RPMI8226 (cell line): ENCODE measurements around the gene EDNRB.
"Not testable (repeated sequence)": the region's sequence is repeated elsewhere in the genome, so short reads cannot be mapped to it uniquely, and the experiment has no call there.

Experiments used
- DNase-seq: peaks from one replicate; pipeline ENCODE4 v3.0.0-alpha.2; 2015

The EDNRB gene

DNA sequence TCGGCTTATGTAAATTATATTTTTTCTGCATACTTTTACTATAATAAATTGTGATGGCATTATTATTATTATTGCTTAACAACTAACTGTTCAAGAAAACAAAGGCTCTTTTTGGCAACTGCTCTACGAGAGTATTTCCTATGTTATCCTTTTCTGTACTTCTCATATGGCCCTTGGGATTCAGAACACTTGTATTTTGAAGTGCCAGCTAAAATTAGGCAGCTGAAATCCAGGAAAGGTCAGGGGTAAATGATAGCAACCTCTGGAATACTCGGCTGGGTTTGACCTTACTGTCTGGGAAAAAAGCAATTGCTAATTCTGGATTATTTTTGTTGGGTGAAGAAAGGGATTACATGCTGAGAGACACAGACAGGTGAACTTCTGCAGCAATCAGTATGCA lies 23.9 kb downstream of the EDNRB start:
- no peak for DNase-seq

DNA sequence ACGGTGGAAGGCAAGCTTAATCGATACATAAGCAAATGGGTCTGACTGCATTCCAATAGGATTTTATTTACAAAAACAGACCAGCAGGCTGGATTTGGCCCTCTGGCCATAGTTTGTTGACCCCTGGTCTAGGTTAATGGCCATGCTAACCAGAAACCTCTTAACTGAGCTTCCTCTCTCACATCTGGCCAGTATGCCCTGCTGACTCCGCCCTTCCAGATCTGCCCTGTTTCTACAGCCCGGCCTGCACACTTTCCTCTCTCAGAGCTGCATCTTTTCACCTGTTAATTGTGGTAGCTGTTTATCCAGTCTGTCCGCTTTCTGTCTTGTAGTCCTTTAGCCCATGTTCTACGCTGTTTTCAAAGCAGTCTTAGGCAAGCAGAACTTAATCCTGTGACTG lies 25.6 kb downstream of the EDNRB start:
- DNase-seq, result no peak

DNA sequence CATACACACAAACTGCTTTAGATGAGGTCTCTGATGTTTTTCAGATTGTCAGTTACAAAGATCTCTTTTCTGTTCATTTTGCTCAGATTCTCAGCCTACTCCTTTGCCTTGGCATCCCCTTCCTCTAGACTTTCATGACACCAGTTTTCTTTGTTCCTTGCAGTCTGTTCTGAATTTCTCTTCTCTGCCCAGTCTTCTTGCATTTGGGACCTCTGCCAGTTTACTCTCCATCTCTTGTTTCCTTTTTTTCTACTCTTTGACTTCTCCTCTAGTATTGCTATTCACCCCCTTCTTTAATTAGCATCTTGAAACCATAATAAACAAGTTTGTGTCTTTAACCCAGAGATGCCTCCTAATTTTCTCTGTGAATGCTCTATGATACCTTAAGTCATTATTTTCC lies 26.1 kb downstream of the EDNRB start:
- no peak for DNase-seq

DNA sequence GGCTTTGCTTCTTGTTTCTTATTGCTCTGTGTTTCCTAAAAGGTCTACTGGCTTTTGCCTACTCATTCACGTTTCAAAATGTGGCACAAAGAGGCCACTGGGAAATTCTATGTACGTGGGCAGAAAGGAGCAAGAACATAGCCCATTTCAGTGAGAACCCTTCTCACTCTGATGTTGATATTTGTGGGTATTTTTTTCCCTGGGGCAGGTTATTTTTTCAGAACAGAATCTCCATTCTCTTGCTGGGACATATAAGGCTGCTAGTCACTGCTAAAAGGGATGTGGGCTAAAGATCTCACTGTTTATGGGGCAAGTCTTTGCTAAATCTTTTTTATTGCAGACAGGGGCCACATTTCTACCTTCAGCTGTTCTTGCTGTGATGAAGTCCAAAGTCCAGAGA lies 27.1 kb downstream of the EDNRB start:
- no peak for DNase-seq

DNA sequence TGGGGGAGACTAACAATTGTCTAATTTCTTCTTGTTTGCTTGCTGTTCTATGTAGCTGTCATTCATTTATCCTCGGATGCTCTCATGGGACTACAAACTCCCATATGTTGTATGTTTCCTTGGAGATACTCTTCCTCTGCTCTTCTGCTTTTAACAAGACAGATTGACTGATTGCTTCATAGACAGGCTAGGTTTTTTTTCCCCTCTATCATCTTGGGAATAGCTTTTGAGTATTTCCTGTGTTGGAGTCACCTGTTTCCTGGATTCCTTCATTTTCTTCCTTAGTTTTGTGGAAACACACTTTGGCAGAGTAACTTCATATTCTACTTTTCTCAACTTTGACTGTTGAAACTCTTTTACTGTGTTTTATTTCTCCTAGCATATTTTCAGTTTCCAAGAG lies 27.6 kb downstream of the EDNRB start:
- DNase-seq, result no peak

DNA sequence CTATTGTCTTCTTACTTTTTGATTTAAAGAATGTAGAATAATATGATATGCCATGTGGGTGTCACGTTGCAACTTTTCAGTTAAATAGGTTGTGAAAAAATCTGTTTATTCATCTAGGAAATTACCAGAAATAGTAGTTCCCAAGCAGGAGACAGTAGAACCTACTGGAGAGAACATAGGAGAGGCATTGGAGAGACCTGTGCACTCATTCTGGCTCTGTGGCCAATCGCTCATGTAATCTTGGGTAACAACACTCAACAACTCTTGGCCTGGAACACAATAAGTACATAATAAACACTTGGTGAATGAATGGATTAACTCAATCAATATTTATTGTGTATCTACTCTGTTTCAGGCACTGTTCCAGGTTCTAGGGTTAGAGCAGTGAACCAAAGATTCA lies 35.3 kb downstream of the EDNRB start:
- DNase-seq, result no peak

DNA sequence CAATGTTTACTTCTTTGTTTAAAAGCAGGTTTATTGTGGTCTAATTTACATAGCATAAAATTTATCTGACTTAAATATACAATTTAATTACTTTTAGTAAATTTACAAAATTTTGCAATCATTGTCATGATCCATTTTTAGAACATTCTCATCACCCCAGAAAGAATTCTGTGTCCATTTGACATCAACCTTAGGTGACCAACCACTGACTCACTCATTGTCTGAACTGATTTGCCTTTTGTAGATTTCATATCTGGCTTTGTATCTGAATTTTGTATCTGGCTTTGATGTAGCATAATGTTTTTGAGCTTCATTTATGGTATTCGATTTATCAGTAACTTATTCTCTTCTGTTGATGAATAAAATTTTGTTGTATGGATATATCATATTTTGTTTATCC lies 40.4 kb downstream of the EDNRB start:
- DNase-seq, result no peak

DNA sequence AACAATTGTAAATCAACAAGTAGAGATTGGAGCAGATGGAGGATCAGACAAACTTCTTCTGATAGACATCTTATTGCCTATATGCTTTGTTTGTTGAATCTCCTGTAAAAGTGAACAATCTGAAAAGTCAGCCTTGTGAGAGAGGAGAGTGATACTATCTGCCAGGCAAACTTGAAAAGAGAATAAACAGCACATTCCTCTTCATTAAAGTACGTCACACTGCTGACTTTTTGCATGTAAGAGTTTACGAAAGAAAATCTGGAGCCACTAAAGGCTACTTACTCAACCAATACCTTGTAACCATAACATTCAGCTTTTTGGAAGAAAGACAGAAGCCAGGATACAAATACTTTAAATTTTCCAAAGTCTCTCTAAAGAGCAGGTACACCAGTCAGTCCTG lies 42.5 kb downstream of the EDNRB start:
- DNase-seq, result no peak

DNA sequence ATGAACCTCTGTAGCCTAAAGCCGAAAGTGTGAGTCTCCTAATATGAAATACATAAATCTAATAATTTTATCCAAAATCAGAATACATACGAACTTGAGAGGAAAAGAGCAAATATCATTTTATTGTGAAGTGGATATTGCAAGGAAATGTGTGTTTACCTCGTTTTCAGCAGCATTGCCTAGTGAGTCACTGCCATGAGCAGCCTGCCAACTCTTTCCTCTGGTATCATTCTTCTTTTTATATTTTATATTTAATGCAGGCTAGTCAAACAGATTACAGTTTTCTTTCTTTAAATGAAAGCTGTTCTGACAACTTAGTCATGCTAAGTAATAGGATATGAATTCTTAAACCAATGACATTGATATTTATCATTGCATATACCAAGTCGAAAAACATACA lies 44.2 kb downstream of the EDNRB start:
- no peak for DNase-seq

DNA sequence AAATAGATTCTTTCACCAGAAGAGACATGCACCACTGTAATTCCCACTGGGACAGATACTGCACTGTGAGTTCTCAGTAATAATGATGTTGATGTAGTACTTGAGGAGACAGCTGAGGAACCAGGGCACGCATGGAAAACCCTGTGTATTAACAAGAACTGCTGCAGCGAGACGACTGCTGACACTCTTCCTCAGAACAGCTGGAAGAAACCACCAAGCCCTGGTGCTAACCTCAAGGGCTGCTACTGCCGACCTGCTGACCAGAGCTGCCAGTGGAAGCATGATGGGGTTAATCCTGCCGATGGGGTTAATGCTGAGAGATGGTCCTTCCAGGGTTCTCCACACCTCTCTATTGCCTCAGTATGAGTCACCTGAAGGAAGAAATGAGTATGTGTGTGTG lies 45.6 kb downstream of the EDNRB start:
- DNase-seq, result no peak

DNA sequence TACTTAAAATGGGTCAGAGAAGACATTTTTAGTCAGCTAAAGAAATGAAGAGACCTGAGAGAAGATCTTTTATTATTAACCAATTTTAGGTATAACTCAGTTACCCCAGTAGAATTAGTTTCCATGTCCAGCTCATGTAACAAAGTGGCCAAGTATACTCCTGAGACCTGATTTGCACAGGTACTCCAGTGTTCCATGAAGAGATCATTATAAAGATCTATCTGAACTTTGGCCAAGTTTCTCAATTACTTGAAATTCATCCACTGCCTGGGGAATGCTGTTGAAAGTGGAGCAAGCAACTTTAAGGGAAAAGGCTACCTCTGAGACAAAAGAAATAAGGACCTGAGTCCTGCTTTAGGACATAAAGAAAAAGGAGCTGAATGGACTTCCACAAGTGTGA lies 47.0 kb downstream of the EDNRB start:
- DNase-seq, result no peak

DNA sequence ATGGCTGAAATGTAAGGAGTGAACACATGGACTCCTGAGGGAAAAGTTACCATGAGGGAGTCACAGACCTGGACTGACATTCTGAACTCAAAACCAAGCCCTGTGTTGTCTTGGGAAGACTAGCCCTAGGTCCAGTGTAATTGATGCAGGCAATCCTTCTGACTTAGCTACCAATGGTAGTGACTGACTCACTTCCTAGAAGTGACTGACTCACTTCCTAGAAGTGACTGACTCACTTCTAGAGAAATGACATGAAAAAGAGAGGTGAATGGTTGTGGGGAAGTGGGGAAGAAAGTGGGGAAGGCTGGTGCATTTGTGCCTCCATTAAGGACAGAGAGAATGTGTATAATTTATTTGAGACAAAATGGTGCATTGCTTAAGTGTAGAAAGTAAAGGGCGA lies 49.9 kb downstream of the EDNRB start:
- no peak for DNase-seq

DNA sequence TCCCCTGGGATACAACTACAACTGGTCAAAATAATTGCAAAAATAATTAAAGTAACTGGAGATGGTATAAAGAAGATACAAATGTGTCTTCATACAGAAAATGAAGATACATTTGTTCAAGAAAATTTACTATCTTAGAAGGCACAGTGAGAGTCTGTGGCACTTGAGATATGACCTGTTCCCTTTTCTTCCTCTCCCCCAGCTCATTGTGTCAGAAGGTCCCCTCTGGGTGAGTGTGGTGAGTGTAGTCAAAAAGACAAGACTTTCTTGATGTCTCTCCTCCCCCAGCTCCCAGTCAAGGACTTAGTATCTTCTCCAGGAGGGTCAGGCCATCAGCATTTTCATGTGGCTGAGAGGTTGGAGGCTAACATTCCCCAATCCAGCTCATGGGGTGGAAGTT lies 51.7 kb downstream of the EDNRB start:
- DNase-seq, result no peak

DNA sequence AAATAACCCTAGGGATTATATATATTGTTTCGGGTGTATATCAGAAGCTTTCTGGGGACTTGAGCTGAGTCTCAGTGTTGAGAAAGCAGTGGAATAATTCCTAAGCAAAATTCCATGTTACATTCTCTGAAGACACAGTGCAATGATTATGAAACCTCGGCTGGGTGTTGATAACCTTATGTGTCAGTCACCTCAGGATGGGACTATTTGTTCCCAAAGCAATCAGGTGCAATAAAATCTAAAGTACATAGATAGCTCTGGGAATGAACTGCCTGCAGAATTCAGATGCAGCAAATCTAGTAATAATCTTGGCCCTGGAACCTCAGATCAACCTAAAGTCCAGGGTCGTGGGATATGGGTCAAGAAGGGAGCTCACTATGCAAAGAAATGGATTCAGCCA lies 53.0 kb downstream of the EDNRB start:
- no peak for DNase-seq

DNA sequence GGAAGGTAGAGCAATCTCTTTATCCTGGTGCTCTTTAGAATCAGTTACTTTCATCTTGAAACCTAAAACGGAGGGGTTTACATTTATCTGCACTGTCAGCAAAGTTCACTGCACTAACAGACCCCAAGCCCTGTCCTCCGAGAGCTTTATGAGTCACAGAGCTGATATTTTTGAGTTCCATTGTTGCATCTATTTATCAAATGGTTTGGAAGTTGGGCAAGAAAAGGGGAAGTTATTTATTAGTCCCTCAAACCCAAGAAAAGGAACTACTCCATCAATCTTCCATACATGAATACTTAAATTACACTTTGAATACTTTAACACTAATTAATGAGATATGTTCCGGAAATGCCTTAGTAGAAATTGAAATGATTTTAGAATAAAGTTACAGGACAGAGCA lies 55.5 kb downstream of the EDNRB start:
- DNase-seq, result no peak

DNA sequence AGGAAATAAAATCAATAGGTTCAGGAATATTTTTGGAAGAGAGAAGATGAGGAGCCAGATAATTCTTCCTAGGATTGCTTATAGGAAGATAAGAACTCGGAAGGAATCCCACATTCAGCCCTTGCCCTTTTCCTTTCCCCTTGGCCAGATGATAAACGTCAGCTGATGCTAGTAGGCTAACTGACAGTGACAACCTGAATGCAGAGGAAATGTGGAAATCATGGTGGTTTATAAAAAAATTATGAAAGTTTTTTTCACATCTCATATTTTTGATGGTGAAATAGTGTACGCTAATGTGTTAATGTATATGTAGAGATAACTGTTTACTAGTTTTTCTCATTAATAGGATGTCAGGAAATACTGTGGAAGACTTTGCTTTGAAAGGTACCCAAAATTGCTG lies 56.9 kb downstream of the EDNRB start:
- DNase-seq, result no peak

DNA sequence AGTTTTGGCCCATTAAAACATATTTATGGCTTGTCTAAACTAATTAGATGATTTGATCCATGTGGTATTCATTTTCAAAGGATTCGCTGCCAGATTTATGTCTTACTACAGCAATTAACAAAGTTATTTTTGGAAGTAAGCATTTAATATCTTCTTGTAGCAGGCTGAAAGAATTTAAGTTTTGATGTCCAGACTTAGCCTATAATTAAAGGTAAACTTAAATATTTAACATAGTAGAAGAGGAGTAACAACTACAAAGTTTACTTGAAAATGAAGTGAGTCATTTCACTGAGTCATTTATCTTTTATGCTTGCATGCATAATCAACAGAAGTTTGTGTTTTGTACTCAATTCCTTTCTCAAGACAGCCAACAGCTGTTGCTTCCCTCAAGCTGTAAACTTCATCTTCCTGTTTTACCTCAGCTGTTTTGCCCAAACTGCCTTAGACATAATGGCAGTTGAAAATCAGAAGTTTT lies 58.1 kb downstream of the EDNRB start:
- DNase-seq, result no peak

DNA sequence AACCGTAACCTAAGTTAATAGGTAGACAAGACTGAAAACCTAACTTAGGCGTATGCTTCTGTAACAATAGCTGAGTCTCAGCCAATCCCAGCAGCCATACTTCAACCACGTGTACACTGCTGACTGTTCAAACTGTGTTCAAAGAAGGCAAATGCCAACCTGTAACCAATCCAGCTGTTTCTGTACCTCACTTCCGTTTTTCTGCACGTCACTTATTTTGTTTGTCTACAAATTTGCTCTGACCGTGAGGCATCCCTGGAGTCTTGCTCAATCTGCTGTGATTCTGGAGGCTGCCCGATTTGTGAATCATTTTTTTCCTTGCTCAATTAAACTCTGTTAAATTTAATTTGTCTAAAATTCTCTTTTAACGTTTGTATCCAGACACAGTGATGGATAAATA lies 59.2 kb downstream of the EDNRB start:
- DNase-seq, result no peak

DNA sequence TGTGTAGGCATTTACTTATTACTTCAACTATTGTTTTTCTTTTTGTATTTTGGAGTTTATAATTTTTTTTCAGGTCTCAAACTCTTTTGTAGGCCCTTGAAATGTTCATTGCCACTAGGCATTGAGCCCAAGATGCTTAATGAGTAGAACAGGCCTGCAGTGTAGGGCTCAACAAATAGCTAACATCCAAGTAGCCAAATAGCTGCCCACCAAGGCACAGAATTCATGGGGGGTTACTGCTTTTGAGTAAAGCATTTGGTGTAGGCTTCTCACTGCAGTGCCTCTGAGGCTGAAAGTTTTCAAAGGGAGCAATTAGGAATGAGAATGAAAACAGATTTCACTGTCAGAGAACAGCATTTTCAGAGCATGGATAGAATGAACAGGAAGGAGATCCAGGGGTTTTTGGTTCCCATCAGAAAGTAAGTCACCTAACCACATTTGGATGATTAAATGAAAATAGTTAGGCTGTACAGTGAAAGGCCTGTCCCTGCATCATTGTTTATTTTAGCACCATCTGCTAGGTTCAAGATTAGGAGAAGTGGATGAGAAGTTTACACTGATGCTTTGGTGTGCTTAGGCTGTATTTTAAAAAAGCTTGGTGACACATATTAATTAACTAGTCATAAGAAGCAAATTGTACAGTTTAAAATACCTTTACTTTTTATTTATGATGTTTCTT lies 61.0 kb downstream of the EDNRB start:
- DNase-seq, result no peak

DNA sequence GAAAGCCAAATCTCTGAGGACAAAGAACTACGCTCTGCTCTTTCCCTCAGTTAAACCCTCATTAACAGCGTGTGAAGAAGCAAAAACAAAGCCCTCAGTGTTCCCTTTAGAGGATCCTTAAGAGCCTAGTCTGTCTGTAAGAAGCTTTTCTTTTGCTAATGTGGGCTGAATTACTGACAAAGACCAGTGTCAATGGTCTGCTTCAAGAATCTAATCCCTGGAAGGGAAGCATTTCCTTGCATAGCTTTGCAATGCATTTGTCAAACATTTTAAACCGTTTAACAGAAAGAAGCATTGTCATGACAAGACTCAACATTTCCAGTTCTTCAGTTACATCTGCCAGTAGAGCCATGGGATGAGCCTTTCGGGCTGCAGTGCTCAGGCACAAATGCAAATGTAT lies 64.9 kb downstream of the EDNRB start:
- no peak for DNase-seq

DNA sequence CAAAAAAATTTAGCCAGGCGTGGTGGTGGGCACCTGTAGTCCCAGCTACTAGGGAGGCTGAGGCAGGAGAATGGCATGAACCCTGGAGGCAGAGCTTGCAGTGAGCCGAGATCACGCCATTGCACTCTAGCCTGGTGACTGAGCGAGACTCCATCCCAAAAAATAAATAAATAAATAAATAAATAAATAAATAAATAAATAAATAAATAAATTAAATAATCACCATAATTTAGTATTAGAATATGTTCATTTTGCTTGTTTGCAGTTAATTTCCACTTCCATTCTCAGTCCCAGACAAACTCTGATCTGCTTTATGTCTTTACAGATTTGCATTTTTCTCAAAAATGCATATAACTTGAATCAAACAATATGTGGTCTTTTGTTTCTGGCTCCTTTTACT lies 70.6 kb downstream of the EDNRB start:
- DNase-seq, result not testable (repeated sequence)

DNA sequence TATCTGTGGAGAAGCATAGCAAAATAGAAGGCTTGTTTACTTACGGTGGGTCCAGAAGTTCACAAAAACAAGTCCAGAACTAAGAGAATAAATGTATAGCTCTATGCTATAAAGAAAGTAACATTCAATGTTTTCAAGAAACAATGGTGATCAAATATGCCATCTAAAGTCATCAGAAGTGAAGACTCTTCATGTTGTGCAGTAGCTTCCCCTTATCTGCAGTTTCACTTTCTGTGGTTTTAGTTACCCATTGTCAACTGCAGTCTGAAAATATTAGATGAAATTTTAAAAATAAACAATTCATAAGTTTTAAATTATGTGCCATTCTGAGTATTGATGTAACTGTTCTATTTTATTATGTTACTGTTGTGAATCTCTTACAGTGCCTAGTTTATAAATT lies 72.5 kb downstream of the EDNRB start:
- no peak for DNase-seq
